GM13977 (cell line): ENCODE data around the gene SRI.
"Not testable (repeated sequence)": the region's sequence is repeated elsewhere in the genome, so short reads cannot be mapped to it uniquely, and the experiment has no call there.

ENCODE experiments used
- DNase-seq: peaks from one replicate; pipeline ENCODE4 v3.0.0; 2012; ENCODE audit warnings: low spot score
- in situ Hi-C: fragments of 300-500 bp; cut with MboI; formaldehyde crosslinking; loops from one replicate; pipeline ENCODE4 v1.12.0; 2022; ENCODE audit warnings: low sequenced_read_pairs, low pct_unique_long_range_greater_than_20kb, mixed read lengths, inconsistent platforms; ENCODE audit not compliant: unreplicated experiment
- TF ChIP-seq, protein P1 (sequence below): IDR thresholded peaks from 2 replicates; pipeline ENCODE4 v1.5.1; 2012; ENCODE audit warnings: mild to moderate bottlenecking, control low read depth; ENCODE audit not compliant: insufficient read depth; ENCODE audit errors: extremely low read depth, missing control alignments

The SRI gene, protein sequence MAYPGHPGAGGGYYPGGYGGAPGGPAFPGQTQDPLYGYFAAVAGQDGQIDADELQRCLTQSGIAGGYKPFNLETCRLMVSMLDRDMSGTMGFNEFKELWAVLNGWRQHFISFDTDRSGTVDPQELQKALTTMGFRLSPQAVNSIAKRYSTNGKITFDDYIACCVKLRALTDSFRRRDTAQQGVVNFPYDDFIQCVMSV

DNA sequence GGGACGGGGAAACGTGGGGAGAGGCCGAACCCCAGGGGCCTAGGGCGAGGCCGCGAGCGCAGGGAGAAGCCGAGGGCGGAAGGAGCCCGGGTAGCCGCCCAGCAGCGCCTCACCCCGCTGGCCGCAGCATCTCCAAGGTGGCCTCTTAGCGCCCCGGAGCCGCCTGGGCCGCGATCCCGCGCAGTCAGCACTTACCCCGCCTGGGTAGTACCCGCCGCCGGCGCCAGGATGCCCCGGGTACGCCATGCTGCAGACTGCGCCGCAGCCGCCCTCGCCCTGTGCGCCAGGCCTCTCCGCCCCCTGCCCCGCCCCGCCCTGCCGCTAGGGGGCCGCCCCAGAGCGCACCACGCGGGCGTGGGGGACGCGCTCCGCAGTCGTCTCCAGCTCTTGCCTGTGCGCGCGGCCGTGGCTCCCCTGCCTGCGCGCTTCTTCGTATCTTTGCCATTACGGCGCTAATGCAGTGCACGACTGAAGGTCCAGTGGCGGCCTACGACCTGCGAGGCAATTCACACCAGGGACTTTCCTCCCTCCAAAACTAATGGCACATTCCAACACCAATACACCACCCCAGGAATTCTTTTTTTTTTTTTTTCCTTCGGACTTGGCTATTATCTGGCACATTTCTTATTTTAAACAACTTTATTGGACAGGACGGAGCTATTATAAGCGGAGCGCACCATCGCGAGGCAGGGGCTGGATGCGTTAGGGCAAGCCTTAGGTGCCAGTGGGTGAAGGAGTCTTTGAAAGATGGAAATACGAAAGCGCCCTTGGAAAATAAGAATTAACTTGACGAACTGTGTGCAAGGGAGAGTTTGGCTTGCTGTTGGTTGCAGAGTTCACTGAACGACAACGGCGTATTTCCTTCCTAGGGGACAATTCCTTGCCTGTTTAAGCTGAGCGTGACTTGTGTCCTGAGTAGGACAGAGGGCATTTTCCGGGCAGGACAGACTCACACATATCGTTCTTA, at the start of gene SRI:
TSS of gene SRI (minus strand) at position 258 of the 967 bp plus-strand sequence. CDS start at position 246, 12 bp downstream.
- TF ChIP-seq, protein P1, sequence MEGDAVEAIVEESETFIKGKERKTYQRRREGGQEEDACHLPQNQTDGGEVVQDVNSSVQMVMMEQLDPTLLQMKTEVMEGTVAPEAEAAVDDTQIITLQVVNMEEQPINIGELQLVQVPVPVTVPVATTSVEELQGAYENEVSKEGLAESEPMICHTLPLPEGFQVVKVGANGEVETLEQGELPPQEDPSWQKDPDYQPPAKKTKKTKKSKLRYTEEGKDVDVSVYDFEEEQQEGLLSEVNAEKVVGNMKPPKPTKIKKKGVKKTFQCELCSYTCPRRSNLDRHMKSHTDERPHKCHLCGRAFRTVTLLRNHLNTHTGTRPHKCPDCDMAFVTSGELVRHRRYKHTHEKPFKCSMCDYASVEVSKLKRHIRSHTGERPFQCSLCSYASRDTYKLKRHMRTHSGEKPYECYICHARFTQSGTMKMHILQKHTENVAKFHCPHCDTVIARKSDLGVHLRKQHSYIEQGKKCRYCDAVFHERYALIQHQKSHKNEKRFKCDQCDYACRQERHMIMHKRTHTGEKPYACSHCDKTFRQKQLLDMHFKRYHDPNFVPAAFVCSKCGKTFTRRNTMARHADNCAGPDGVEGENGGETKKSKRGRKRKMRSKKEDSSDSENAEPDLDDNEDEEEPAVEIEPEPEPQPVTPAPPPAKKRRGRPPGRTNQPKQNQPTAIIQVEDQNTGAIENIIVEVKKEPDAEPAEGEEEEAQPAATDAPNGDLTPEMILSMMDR = peak; percentile 57
- in situ Hi-C loops = no loop called here
- DNase-seq = peak; percentile 88

DNA sequence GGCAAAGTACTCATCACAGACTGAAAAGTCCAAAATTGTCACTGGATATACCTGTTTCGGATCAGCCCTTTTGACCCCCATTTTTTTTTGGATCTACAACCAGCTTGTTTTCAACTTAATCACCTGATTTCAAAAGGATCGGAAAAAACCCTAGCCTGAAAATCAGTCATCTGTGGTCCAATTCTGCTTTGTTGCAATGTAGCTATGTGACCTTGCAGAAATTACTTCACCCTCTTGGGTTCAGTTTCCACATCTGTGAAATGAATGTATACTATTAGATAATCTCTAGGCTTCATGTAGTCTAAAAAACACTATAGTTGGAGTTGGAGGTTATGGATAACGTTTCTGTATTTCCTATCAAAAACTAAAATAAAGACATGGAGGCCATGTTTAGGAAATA, 49.7 kb upstream of the SRI start:
- no peak for DNase-seq
- TF ChIP-seq, protein P1 = no peak
- in situ Hi-C loops = no loop called here

DNA sequence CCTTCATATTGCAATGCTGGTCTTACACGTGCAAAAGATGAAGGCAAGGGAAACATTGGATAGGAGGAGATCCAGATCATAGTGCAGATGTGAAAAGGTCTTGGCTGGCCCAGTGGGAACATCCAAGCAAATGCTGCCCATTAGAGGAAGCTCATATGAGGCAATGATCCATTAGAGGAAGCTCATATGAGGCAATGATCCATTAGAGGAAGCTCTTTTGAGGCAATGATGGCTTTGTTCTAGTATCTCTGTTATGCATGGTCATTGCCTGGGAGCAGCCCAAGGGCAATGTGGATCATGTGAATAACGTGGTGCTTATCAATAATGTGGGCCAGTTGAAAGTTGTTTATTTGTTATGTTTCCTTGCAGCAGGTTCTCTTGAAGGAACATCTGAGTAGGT, 49.0 kb upstream of the SRI start:
- in situ Hi-C loops = no loop called here
- TF ChIP-seq, protein P1 = no peak
- DNase-seq = no peak

DNA sequence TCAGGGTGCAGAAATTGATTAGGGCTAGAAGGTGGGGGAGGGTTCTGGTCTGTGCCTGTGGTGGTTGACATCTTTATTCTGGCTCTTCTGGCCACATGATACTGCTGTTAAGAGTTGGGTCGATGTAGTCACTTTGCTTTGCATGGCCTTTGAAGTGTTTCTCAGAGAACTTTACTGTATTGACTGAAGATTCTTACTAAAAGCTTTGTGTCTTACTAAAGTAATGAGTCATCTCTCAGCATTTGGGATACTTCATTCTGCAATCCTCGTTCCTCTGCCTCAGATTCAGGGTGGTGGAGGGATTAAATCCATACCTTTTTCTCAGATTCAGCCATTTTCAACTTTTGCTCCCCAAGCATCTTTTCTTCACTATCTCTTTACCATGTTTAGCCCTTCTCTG, 48.2 kb upstream of the SRI start:
- DNase-seq = no peak
- TF ChIP-seq, protein P1 = no peak
- in situ Hi-C loops = no loop called here

DNA sequence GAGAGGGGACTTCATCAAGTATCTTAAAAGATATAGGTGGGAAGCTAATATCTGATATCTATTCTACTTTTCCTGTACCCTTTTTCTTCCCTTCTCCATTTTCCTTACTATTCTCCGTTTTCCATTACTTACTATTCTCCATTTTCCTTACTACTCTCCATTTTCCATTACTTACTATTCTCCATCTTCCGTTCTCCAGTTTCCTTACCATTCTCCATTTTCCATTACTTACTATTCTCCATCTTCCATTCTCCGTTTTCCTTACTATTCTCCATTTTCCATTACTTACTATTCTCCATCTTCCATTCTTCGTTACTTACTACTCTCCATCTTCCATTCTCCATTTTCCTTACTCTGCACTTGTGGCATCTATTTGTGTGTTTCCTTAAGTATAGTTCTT, 47.6 kb upstream of the SRI start:
- TF ChIP-seq, protein P1 = no peak
- in situ Hi-C loops = no loop called here
- no peak for DNase-seq

DNA sequence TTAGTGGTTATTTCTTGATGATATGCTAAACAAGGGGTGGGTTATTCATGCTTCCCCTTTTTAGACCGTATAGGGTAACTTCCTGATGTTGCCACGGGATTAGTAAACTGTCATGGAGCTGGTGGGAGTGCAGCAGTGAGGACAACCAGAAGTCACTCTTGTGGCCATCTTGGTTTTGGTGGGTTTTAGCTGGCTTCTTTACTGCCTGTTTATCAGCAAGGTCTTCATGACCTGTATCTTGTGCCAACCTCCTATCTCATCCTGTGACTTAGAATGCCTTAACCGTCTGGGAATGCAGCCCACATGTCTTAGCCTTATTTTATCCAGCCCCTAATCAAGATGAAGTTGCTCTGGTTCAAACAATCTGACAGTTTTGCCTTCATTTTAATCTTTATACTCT, 45.1 kb upstream of the SRI start:
- DNase-seq = not testable (repeated sequence)

DNA sequence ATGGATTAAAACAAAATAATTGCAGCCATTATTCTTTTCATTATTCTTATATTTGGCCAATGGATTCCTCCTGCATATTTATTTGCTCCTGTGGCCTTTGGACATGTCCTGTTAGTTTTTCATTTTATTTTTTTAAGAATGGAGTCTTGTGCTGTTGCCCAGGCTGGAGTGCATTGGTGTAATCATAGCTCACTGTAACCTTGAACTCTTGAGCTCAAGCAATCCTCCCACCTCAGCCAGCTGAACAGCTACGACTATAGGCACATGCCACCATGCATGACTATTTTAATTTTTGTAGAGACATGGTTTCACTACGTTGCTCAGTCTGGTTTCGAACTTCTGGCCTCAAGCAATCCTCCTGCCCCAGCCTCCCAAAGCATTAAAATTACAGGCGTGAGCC, 42.7 kb upstream of the SRI start:
- no peak for DNase-seq
- in situ Hi-C loops = no loop called here

More for the DNA sequence above, 45.1 kb upstream of the SRI start:
- in situ Hi-C loops = not testable (repeated sequence)

More for the DNA sequence above, 42.7 kb upstream of the SRI start:
- TF ChIP-seq, protein P1 = no peak
